HepG2 (cell line): ENCODE results near the gene ARHGAP35. TPM values are rescaled to one million over a fixed set of nuclear protein-coding genes. Genes with fewer than 3 reads are reported as not detected.

Experiments used
- BCL6 ChIP-seq: IDR thresholded peaks from 2 replicates; pipeline ENCODE4 v1.6.1; 2016; ENCODE audit warnings: missing genetic modification reagents, missing compliant biosample characterization
- FOXC1 ChIP-seq: sonication (generic); formaldehyde crosslinking; IDR thresholded peaks from 2 replicates; pipeline ENCODE4 v1.8.0; 2022; ENCODE audit warnings: mild to moderate bottlenecking, missing genetic modification reagents, borderline replicate concordance
- HMGXB4 ChIP-seq, 2 experiments: sonication (generic) in 1 of 2; formaldehyde crosslinking in 1 of 2; IDR thresholded peaks; 2 replicates each; pipeline versions ENCODE4 v1.4.0 to v1.6.1; 2018 to 2020; ENCODE audit warnings: missing genetic modification reagents in 2 of 2, borderline replicate concordance in 1 of 2, low read depth in 1 of 2, mild to moderate bottlenecking in 1 of 2, missing biosample characterization in 1 of 2
- IRF9 ChIP-seq: sonication (generic); formaldehyde crosslinking; IDR thresholded peaks from 2 replicates; pipeline ENCODE4 v1.8.0; 2022; ENCODE audit warnings: missing genetic modification reagents, mild to moderate bottlenecking, borderline replicate concordance
- JARID2 ChIP-seq: sonication (generic); formaldehyde crosslinking; IDR thresholded peaks from 2 replicates; pipeline ENCODE4 v1.8.1; 2023; ENCODE audit warnings: missing genetic modification reagents, inconsistent platforms; ENCODE audit not compliant: insufficient replicate concordance
- JUN ChIP-seq: sonication (generic); formaldehyde crosslinking; IDR thresholded peaks from 2 replicates; pipeline ENCODE4 v1.4.0; 2020; ENCODE audit warnings: mild to moderate bottlenecking, missing genetic modification reagents
- MED13 ChIP-seq: sonication (generic); formaldehyde crosslinking; IDR thresholded peaks from 2 replicates; pipeline ENCODE4 v1.5.0; 2020; ENCODE audit warnings: missing genetic modification reagents
- NFE2 ChIP-seq: sonication (generic); formaldehyde crosslinking; IDR thresholded peaks from 2 replicates; pipeline ENCODE4 v1.4.0; 2020; ENCODE audit warnings: missing genetic modification reagents
- RXRB ChIP-seq: IDR thresholded peaks from 2 replicates; pipeline ENCODE4 v1.6.1; 2016; ENCODE audit warnings: borderline replicate concordance, missing genetic modification reagents, missing compliant biosample characterization
- STAG1 ChIP-seq: sonication (generic); formaldehyde crosslinking; IDR thresholded peaks from 2 replicates; pipeline ENCODE4 v1.4.0; 2020; ENCODE audit warnings: missing genetic modification reagents
- YY1 ChIP-seq: IDR thresholded peaks from 2 replicates; pipeline ENCODE4 v1.6.1; 2011; ENCODE audit warnings: low read length, low read depth, moderate library complexity, mild to moderate bottlenecking; ENCODE audit not compliant: insufficient read depth, insufficient replicate concordance
- ZBTB7A ChIP-seq: sonication (generic); formaldehyde crosslinking; IDR thresholded peaks from 2 replicates; pipeline ENCODE4 v1.8.0; 2022; ENCODE audit warnings: mild to moderate bottlenecking, missing genetic modification reagents
- ZFP91 ChIP-seq: sonication (generic); formaldehyde crosslinking; IDR thresholded peaks from 2 replicates; pipeline ENCODE4 v1.9.0; 2022; ENCODE audit warnings: missing genetic modification reagents, mild to moderate bottlenecking, borderline replicate concordance
- ZGPAT ChIP-seq: IDR thresholded peaks from 2 replicates; pipeline ENCODE4 v1.6.1; 2016; ENCODE audit warnings: mild to moderate bottlenecking
- ZNF362 ChIP-seq: sonication (generic); formaldehyde crosslinking; IDR thresholded peaks from 2 replicates; pipeline ENCODE4 v1.4.0; 2020; ENCODE audit warnings: missing genetic modification reagents, mild to moderate bottlenecking, borderline replicate concordance
- ZNF501 ChIP-seq: sonication (generic); formaldehyde crosslinking; IDR thresholded peaks from 2 replicates; pipeline ENCODE4 v1.5.1; 2020; ENCODE audit warnings: mild to moderate bottlenecking, moderate library complexity, missing genetic modification reagents
- ZNF574 ChIP-seq: sonication (generic); formaldehyde crosslinking; IDR thresholded peaks from 2 replicates; pipeline ENCODE4 v1.4.0; 2020; ENCODE audit warnings: missing genetic modification reagents
- polyA plus RNA-seq, 8 experiments: library from polyadenylated mRNA; depleted of rRNA in 3 of 8; stranded (reverse) in 7 of 8; unstranded in 1 of 8; fragments of >200 nt; fragmentation: Illumina TruSeq in 4 of 8; extraction: Trizol in 4 of 8; gene quantifications; 2 replicates each; pipeline versions ENCODE4 v1.2.1 to v1.2.3, GENCODE V29; 2011 to 2016; ENCODE audit warnings: low read depth in 4 of 8, missing spikeins in 1 of 8, mixed read lengths in 1 of 8; ENCODE audit not compliant: insufficient read depth in 1 of 8
- total RNA-seq, 5 experiments: library from RNA; depleted of rRNA; stranded (reverse); fragments of >200 nt; fragmentation: Illumina TruSeq; extraction: Trizol; gene quantifications; 2 replicates each; pipeline ENCODE4 v1.2.3, GENCODE V29; 2016; ENCODE audit warnings: low read depth in 1 of 5

The ARHGAP35 gene
- total and polyA plus RNA-seq, 2 of the 13 experiments (the other 11 are each of a cell fraction or from before 2014, with no cell fraction given) = 30.1 to 30.2 TPM

GRCh38 chr19:46840498-46840942 is 20.3 kb upstream of the ARHGAP35 start (continued):
- TF ChIP-seq ZNF501 (0 out of 2 replicates have a peak, but pooled peaks have one; percentile 34), ZNF362 (CRISPR knock-in tag) (peak; percentile 99), HMGXB4 (CRISPR knock-in tag; IDR thresholded peaks at IDR 0.05; ENCODE audit: borderline replicate concordance in 1 of 2, low read depth in 1 of 2) (0 out of 4 replicates have a peak, but pooled peaks of 1 of the 2 experiments have one; percentile 27), JARID2 (CRISPR knock-in tag) (peak; percentile 42), FOXC1 (CRISPR knock-in tag) (0 out of 2 replicates have a peak, but pooled peaks have one; percentile 21), ZGPAT (CRISPR knock-in tag) (peak; percentile 35; the same call in 1 of the 2 replicates), STAG1 (CRISPR knock-in tag) (peak; percentile 90), MED13 (no peak), RXRB (CRISPR knock-in tag) (0 out of 2 replicates have a peak, but pooled peaks have one; percentile 11), BCL6 (CRISPR knock-in tag) (no peak), ZFP91 (CRISPR knock-in tag) (0 out of 2 replicates have a peak, but pooled peaks have one; percentile 28), IRF9 (CRISPR knock-in tag) (no peak), YY1 (peak; percentile 42), NFE2 (CRISPR knock-in tag) (no peak), ZBTB7A (peak; percentile 51; the same call in 1 of the 2 replicates), ZNF574 (CRISPR knock-in tag) (0 out of 2 replicates have a peak, but pooled peaks have one; percentile 13), JUN (CRISPR knock-in tag) (no peak)
